GM20000 (cell line): ENCODE results near the gene KCNH8.
"Not testable (repeated sequence)": the region's sequence is repeated elsewhere in the genome, so short reads cannot be mapped to it uniquely, and the experiment has no call there.

Experiments
- DNase-seq: peaks from one replicate; pipeline ENCODE4 v3.0.0; 2012; ENCODE audit warnings: low spot score
- CTCF ChIP-seq: IDR thresholded peaks from 2 replicates; pipeline ENCODE4 v1.5.1; 2012; ENCODE audit warnings: mild to moderate bottlenecking, control low read depth; ENCODE audit errors: extremely low read depth, missing control alignments

Gene KCNH8

GRCh38 chr3:19229086-19229485 is 80.8 kb downstream of the KCNH8 start:
- no peak for DNase-seq
- no peak for TF ChIP-seq CTCF

DNA sequence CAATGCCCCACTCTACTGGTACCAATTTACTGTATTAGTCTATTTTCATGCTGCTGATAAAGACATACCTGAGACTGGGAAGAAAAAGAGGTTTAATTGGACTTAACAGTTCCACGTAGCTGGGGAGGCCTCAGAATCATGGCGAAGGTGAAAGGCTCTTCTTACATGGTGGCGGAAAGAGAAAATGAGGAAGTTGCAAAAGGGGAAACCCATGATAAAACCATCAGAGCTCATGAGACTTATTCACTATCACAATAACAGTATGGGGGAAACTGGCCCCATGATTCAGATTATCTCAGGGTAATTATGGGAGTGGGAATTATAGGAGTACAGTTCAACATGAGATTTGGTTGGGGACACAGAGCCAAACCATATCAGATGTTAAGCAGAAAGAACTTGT is 81.6 kb downstream of the KCNH8 start:
- not testable (repeated sequence) for DNase-seq

DNA sequence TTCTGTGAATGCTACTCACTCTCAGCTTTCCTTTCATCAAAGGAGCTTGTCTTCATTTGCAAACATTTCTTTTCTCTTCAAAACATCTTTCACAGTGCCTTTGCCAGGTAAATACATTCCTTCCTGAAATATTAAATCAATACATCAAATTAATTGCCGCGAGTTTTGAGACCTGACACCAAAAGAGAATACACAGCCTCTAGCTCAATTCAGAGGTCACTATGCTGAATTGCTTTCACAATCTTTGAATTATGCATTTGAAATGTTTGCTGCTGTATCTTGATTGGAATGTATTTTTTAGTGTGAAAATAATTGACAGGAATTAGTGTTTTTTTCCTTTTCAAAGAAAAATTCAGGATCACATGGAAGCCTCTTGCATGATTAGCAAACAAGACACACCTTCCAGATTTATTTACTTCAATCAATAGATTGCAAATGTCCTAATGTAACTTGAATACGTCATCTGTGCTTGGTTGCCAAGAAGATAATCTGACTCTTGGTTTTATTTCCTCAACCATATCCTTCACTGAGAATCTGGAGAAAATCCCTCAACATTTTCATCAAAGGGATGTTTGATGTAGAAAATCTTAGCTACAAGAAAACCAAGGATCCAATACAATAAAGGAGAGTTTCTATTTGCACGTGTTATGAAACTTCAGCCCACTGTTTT is 83.6 kb downstream of the KCNH8 start:
- DNase-seq, result no peak

DNA sequence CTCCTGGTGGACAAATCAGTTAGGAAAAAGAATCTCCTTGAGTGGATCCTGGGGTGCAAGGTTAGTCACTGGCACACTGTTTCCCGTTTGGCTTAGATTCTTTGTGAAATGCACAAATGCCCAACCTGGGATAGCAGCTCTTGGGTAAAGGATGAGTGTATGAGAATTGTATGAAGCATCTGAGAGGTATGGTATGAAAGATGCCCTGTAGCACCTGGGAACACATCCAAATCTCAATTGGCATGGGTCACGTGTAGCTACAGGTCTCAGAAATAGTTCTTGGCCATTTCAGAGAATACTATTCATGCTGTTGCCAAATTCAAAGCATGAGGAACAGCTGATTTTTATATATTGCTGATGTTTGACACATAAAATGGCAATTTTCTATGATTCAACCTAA is 84.3 kb downstream of the KCNH8 start:
- no peak for DNase-seq
- no peak for TF ChIP-seq CTCF

More for the DNA sequence above, 83.6 kb downstream of the KCNH8 start:
- no peak for TF ChIP-seq CTCF

GRCh38 chr3:19233882-19234784 is 85.8 kb downstream of the KCNH8 start:
- DNase-seq, result not testable (repeated sequence)

DNA sequence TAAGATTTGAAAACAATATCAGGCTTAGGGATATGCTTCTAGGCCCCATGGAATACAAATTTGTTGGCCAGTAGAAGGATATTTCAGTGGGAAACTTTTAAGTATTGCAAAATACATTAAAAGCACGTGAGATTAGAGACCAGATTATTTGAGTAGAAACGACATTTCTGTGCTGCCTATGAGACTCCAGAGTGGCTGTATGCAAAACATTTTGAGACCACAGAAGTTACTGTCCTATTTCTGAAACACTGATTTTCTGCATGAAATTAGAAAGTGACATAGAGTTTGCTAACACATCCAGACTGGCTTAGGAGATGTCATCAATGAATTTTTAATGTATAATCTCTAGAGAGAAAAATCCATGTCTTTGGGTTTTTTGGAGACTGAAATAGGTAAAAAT is 99.8 kb downstream of the KCNH8 start:
- no peak for DNase-seq
- no peak for TF ChIP-seq CTCF

DNA sequence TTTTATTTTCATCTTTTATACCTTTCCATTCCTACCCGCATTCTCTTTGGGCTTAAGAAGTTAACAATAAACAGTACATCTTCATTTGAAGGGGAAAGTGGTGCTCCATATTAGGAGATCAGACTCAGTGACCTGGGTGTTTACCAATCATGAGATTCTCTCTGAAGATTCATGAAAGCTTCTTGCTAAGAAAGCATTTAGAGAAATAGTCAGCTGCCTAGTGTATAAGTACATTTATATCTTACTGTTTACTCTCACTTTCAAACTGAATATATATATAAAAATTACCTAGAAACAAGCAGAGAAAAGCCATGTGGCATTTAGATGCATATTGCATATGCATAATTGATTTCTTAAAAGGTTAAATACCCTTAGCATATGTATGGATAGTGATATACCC is 100.5 kb downstream of the KCNH8 start:
- no peak for DNase-seq
- no peak for TF ChIP-seq CTCF

DNA sequence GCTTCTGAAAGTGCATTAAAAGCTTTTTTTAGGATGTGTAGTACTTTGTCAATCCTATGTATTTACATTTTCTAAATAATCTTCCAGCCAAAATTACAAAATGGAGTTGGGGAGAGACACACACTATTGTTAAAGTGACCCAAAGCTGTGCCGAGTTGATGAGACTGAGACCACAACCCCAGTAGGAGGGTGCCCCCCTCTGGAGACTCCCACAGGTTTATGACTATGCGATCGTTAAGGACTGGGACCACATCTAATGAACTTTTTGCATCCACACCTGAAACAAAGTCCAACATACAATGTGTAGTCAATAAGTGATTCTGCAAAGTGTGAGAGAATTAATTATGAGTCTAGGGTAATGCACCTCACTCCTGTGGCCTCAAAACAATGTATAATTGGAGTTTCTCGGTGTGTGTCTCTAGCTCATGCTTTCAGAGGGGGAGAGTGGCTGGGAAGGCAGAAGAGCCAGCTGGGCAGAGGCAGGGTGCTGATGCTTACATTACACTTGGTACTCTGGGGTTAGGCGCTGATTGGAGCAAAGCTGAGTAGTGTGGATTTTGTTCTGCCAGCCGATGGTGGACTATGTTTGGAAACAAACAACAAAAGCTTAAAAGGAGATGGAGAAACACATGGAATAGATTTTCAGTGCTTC is 102.8 kb downstream of the KCNH8 start:
- DNase-seq, result no peak
- no peak for TF ChIP-seq CTCF
